Measurements from ENCODE around the gene SORCS2. TPM values are rescaled to one million over a fixed set of nuclear protein-coding genes. Genes with fewer than 3 reads are reported as not detected.

SORCS2 gene
- total RNA-seq, 1 donor from 2014 or later, result 29.5 TPM

DNA sequence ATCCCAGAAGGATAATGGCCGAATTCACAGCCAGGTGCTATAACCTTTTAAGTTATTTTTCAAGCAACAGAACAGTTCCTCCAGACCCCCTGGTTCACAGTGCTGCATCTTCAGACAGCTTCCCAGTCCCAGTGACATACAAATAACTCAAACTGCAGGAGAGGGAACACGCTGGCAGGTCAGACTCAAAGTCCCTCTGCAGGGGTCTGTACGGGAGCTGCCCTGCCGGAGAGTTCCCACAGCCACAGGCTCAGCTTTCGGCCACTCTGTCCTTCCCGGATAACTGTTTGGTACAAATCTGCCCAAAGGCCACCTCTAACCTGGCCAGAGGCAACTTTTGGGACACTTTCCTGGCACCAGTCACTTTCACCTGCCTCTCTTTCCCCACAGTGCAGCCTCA is 517.1 kb downstream of the SORCS2 start:
- Mint-ChIP-seq H3K27ac (ENCODE audit: unreplicated experiment) (peak overlapping the region; percentile 34), H3K27me3 (ENCODE audit: unreplicated experiment) (peaks cover 14% of the 10 kb centered on the region), H3K36me3 (ENCODE audit: unreplicated experiment) (no peaks in the 10 kb centered on the region), H3K4me1 (ENCODE audit: low read depth, unreplicated experiment) (peaks cover 11% of the 10 kb centered on the region), H3K4me3 (ENCODE audit: unreplicated experiment) (no peak overlapping the region), H3K9me3 (ENCODE audit: unreplicated experiment) (peaks cover 13% of the 10 kb centered on the region)
- TF ChIP-seq, protein P1, sequence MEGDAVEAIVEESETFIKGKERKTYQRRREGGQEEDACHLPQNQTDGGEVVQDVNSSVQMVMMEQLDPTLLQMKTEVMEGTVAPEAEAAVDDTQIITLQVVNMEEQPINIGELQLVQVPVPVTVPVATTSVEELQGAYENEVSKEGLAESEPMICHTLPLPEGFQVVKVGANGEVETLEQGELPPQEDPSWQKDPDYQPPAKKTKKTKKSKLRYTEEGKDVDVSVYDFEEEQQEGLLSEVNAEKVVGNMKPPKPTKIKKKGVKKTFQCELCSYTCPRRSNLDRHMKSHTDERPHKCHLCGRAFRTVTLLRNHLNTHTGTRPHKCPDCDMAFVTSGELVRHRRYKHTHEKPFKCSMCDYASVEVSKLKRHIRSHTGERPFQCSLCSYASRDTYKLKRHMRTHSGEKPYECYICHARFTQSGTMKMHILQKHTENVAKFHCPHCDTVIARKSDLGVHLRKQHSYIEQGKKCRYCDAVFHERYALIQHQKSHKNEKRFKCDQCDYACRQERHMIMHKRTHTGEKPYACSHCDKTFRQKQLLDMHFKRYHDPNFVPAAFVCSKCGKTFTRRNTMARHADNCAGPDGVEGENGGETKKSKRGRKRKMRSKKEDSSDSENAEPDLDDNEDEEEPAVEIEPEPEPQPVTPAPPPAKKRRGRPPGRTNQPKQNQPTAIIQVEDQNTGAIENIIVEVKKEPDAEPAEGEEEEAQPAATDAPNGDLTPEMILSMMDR (IDR thresholded peaks at IDR 0.05; ENCODE audit: partially characterized antibody, unreplicated experiment), result no peak
- DNase-seq, result no peak

DNA sequence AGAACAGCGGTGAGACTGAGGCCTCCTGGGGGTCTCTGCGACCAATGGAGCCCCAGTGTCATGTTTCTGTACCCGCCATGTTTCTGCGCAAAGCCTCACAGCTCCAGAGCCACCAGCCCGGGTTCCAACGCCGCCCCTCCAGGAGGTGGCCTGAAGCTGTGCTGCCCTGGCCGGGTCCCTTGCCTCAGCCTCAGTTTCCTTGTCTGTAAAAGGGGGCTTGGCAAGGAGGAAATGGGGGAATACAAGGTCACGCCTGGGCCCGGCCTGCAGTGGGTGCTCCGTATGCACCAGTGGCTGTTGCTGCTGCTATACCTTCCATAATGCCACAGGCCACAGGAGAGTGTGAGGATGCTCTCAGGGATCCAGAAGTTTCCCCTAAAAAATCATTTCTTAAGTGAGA is 517.8 kb downstream of the SORCS2 start:
- peaks cover 16% of the 10 kb centered on the region for H3K27me3 Mint-ChIP-seq (ENCODE audit: unreplicated experiment)
- no peaks in the 10 kb centered on the region for H3K36me3 Mint-ChIP-seq (ENCODE audit: unreplicated experiment)
- peaks cover 16% of the 10 kb centered on the region for H3K9me3 Mint-ChIP-seq (ENCODE audit: unreplicated experiment)
- peaks cover 9% of the 10 kb centered on the region for H3K4me1 Mint-ChIP-seq (ENCODE audit: low read depth, unreplicated experiment)
- no peak overlapping the region for H3K4me3 Mint-ChIP-seq (ENCODE audit: unreplicated experiment)
- no peak for DNase-seq
- no peak overlapping the region for H3K27ac Mint-ChIP-seq (ENCODE audit: unreplicated experiment)
- TF ChIP-seq, protein P1 (IDR thresholded peaks at IDR 0.05; ENCODE audit: partially characterized antibody, unreplicated experiment), result no peak

DNA sequence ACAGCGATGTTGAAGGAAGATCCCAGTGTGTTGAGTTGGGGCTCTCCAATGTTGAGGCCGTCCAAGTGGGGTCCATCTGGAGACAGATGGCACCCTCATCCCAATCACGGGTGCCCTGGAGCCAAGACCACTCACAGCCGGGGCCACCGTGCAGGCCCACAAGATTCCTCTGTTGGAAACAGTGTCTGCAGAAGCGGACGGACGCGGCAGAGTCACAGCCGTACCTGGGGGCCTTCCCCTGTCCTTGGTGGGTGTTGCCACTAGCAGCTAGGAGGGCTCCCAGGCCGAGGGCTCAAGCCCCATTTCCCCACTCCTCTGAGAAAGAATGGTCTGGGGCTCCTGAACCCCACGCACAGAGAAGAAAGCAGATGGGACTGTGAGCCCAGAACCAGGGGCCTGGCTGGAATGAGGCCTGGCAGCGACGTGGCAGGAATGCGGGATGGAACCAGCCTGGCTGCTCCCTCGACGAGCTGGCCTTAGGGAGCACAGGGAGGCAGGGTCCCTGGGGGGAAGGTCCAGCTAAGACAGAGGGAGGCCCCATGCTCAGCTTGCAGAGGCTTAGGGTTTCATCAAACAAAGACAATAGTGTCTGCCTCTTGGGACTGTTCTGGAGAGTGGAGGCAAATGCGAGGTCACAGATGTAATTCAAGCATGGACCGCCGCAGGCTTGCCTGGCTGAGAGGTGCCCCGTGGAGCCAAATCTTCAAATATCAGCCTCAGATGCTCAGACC is 518.4 kb downstream of the SORCS2 start:
- Mint-ChIP-seq H3K4me3 (ENCODE audit: unreplicated experiment) (no peak overlapping the region), H3K36me3 (ENCODE audit: unreplicated experiment) (no peaks in the 10 kb centered on the region), H3K27ac (ENCODE audit: unreplicated experiment) (peak overlapping the region; percentile 64), H3K4me1 (ENCODE audit: low read depth, unreplicated experiment) (peaks cover 9% of the 10 kb centered on the region), H3K9me3 (ENCODE audit: unreplicated experiment) (peaks cover 16% of the 10 kb centered on the region), H3K27me3 (ENCODE audit: unreplicated experiment) (peaks cover 18% of the 10 kb centered on the region)
- DNase-seq, result no peak
- TF ChIP-seq, protein P1 (IDR thresholded peaks at IDR 0.05; ENCODE audit: partially characterized antibody, unreplicated experiment), result no peak

DNA sequence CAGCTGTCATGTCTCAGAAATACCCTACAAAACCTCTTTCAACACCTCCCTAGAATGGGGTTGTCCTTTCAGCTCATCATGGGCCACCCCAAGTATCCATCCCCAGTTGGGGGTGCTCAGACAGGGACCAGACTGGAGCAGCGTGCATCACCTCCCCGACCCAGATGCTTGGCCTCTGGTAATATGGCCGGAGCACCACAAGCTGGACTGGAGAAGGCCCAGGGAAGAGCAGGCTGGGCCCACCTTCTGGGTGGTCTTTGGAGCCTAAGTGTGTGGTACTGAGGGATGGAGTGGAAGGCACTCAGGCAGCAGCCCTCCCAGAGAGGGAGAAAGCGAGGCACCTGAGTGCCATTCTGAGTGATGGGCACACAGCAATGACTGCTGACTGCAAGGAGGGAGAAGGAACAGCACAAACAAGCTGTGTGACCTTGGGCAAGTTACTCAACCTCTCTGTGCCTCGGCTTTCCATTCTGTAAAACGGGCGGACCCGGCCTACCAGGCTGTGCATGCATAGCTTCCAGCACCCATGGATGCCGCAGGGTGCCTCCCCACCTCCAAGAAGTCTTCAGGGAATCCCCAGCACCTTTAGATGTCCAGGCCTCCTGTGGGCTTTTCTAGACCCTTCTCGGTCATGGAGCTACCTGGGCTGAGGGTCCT is 519.1 kb downstream of the SORCS2 start:
- peak overlapping the region; percentile 64 for H3K27ac Mint-ChIP-seq (ENCODE audit: unreplicated experiment)
- DNase-seq, result no peak
- peaks cover 9% of the 10 kb centered on the region for H3K4me1 Mint-ChIP-seq (ENCODE audit: low read depth, unreplicated experiment)
- H3K4me3 Mint-ChIP-seq (ENCODE audit: unreplicated experiment), result no peak overlapping the region
- peaks cover 18% of the 10 kb centered on the region for H3K27me3 Mint-ChIP-seq (ENCODE audit: unreplicated experiment)
- peaks cover 17% of the 10 kb centered on the region for H3K9me3 Mint-ChIP-seq (ENCODE audit: unreplicated experiment)
- TF ChIP-seq, protein P1 (IDR thresholded peaks at IDR 0.05; ENCODE audit: partially characterized antibody, unreplicated experiment), result no peak
- peaks cover 4% of the 10 kb centered on the region for H3K36me3 Mint-ChIP-seq (ENCODE audit: unreplicated experiment)
